Measurements from ENCODE around the gene DNAJC16. TPM values are rescaled to one million over a fixed set of nuclear protein-coding genes. Genes with fewer than 3 reads are reported as not detected.

Gene DNAJC16
- total and polyA plus RNA-seq, 2 of the 4 experiments (the other 2 are of a cell fraction), result 8.0 to 13.1 TPM

- DNase-seq (peak; percentile 43), ATAC-seq (ENCODE audit: low read depth) (no peak; the same call in 1 of the 2 replicates)
- H4K8ac ChIP-seq (ENCODE audit: low read depth in 2 of 2, low read length in 2 of 2), result peak overlapping the region in 1 of 2 experiments; percentile 59; a peak in 3 of 4 replicates
- intact Hi-C loops (cut with micrococcal nuclease), result loop anchor here (5.0 kb wide), 1 partner anchor 201 kb away; no protein-coding TSS in a partner anchor
- peak overlapping the region; percentile 26; the same call in 1 of the 2 replicates for H4K5ac ChIP-seq (ENCODE audit: low read depth, low read length)
- H2AK5ac ChIP-seq (ENCODE audit: low read depth, low read length), result no peak overlapping the region
- H3K9ac ChIP-seq (ENCODE audit: low read depth, low read length), result peak overlapping the region; percentile 55
- H3K18ac ChIP-seq (ENCODE audit: low read depth, low read length), result peak overlapping the region; percentile 21
- dilution Hi-C loops (cut with HindIII; ENCODE audit: low sequenced_read_pairs, unreplicated experiment), result no loop called here
- H3K14ac ChIP-seq (replicated peaks; ENCODE audit: low read depth, low read length), result peak overlapping the region; percentile 67
- ChIA-PET CTCF (no interaction called here), POLR2A (ENCODE audit: unreplicated experiment) (no interaction called here)
- H2BK120ac ChIP-seq (ENCODE audit: low read depth, low read length), result peak overlapping the region; percentile 20; the same call in 1 of the 2 replicates
- H3K4me3 ChIP-seq (ENCODE audit: insufficient read depth, low read depth, low read length), result peak overlapping the region; percentile 92
- peaks cover 8 to 30% of the 10 kb centered on the region in 2 experiments for H3K79me1 ChIP-seq (ENCODE audit: low read depth in 1 of 2, low read length in 2 of 2)
- no peaks in the 10 kb centered on the region for H3K27me3 ChIP-seq (ENCODE audit: control insufficient read depth, insufficient read depth, low read length)
- H3K27ac ChIP-seq (ENCODE audit: insufficient read depth, low read length), result peak overlapping the region; percentile 79
- no peak overlapping the region for H4K91ac ChIP-seq (ENCODE audit: insufficient read depth, low read depth, low read length)
- peaks cover 2% of the 10 kb centered on the region for H3K4me1 ChIP-seq (ENCODE audit: control insufficient read depth, insufficient read depth, low read length)
- H2AK9ac ChIP-seq (replicated peaks; ENCODE audit: low read depth, low read length, poor library complexity), result peak overlapping the region; percentile 86
- H3K4me2 ChIP-seq (ENCODE audit: low read depth, low read length), result peak overlapping the region; percentile 99
- H3K36me3 ChIP-seq (ENCODE audit: control insufficient read depth, insufficient read depth, low read length), result no peaks in the 10 kb centered on the region
- H3K9me3 ChIP-seq (ENCODE audit: control insufficient read depth, insufficient read depth, low read length), result no peaks in the 10 kb centered on the region
- peak overlapping the region; percentile 63 for H2BK5ac ChIP-seq (ENCODE audit: low read depth, low read length, poor library complexity, severe bottlenecking)
- peak overlapping the region; percentile 67 for H3K23ac ChIP-seq (ENCODE audit: low read depth, low read length)
- in situ Hi-C loops (cut with MboI; ENCODE audit: low sequenced_read_pairs), result no loop called here
- TF ChIP-seq CEBPB (IDR thresholded peaks at IDR 0.05; ENCODE audit: low read depth, low read length) (peak; percentile 83), BHLHE40 (IDR thresholded peaks at IDR 0.05; ENCODE audit: low read depth, low read length) (no peak), SMC3 (IDR thresholded peaks at IDR 0.05; ENCODE audit: low read depth, low read length) (no peak), MAFK (IDR thresholded peaks at IDR 0.05; ENCODE audit: low read depth, low read length) (peak; percentile 91), NFE2L2 (IDR thresholded peaks at IDR 0.05; ENCODE audit: low read depth, low read length) (no peak)
- peaks cover 10% of the 10 kb centered on the region for H3K9me1 ChIP-seq (ENCODE audit: insufficient read depth, low read length)
- WGBS, 2 experiments (ENCODE audit: extremely low coverage in 2 of 2, insufficient read length in 1 of 2), result 3% methylated on average over 6 of the region's 18 CpGs; no CpG with 5 or more reads in 1 of the 2 experiments
- H2BK20ac ChIP-seq (ENCODE audit: low read depth, low read length), result no peak overlapping the region
- no peaks in the 10 kb centered on the region; the same call in none of the 2 replicates for H4K20me1 ChIP-seq (ENCODE audit: insufficient read depth, low read length)
- peak overlapping the region; percentile 19 for H3K4ac ChIP-seq (ENCODE audit: low read depth, low read length)
- H3K56ac ChIP-seq (ENCODE audit: extremely low read depth, insufficient read depth, low read length), result peak overlapping the region; percentile 52; the same call in 1 of the 2 replicates
- H2BK15ac ChIP-seq (ENCODE audit: low read depth, low read length), result no peak overlapping the region
- H2AFZ ChIP-seq (replicated peaks; ENCODE audit: low read length, poor library complexity), result peak overlapping the region; percentile 97
- no TSS peak for BruUV-seq (replicated peaks)
Measured at GRCh38 chr1:15523104-15524020, 3.3 kb upstream of the DNAJC16 start.

Measured in IMR-90 (cell line).